H9 (cell line): ENCODE measurements around the gene SYNGR2. TPM values are rescaled to one million over a fixed set of nuclear protein-coding genes. Genes with fewer than 3 reads are reported as not detected.

ENCODE experiments used
- DNase-seq: peaks from one replicate; pipeline ENCODE4 v3.0.0-alpha.2; 2017
- H2AFZ ChIP-seq: one replicate; pipeline ENCODE4 v1.6.1; 2013; ENCODE audit warnings: mild to moderate bottlenecking, low read length, control low read depth, moderate library complexity
- H2AK5ac ChIP-seq: 2 replicates; pipeline ENCODE4 v1.6.1; 2013; ENCODE audit warnings: low read length, control low read depth, mixed read lengths; ENCODE audit not compliant: insufficient read length
- H2BK120ac ChIP-seq: one replicate; pipeline ENCODE4 v1.6.1; 2013; ENCODE audit warnings: low read depth, mild to moderate bottlenecking, low read length, control low read depth, inconsistent platforms; ENCODE audit not compliant: poor library complexity, severe bottlenecking
- H2BK12ac ChIP-seq: 2 replicates; pipeline ENCODE4 v1.6.1; 2013; ENCODE audit warnings: low read length, control low read depth, mixed read lengths, low read depth; ENCODE audit not compliant: insufficient read length
- H2BK15ac ChIP-seq: 2 replicates; pipeline ENCODE4 v1.6.1; 2013; ENCODE audit warnings: low read depth, low read length, control low read depth
- H2BK20ac ChIP-seq: one replicate; pipeline ENCODE4 v1.6.1; 2013; ENCODE audit warnings: low read depth, mild to moderate bottlenecking, low read length, control low read depth, inconsistent platforms; ENCODE audit not compliant: poor library complexity, severe bottlenecking
- H2BK5ac ChIP-seq: 2 replicates; pipeline ENCODE4 v1.6.1; 2013; ENCODE audit warnings: low read length, control low read depth, mixed read lengths; ENCODE audit not compliant: insufficient read length
- H3K14ac ChIP-seq: 2 replicates; pipeline ENCODE4 v1.6.1; 2013; ENCODE audit warnings: low read length, control low read depth; ENCODE audit not compliant: insufficient read depth
- H3K18ac ChIP-seq: 2 replicates; pipeline ENCODE4 v1.6.1; 2013; ENCODE audit warnings: low read depth, mild to moderate bottlenecking, mixed read lengths, low read length, control low read depth; ENCODE audit not compliant: insufficient read length
- H3K23ac ChIP-seq: 2 replicates; pipeline ENCODE4 v1.6.1; 2013; ENCODE audit warnings: low read length, control low read depth, mixed read lengths, low read depth; ENCODE audit not compliant: insufficient read length
- H3K23me2 ChIP-seq: 2 replicates; pipeline ENCODE4 v1.6.1; 2013; ENCODE audit warnings: low read depth, mild to moderate bottlenecking, mixed read lengths, low read length, control low read depth; ENCODE audit not compliant: insufficient read length, poor library complexity, severe bottlenecking
- H3K27ac ChIP-seq: 2 replicates; pipeline ENCODE4 v1.5.1; 2013; ENCODE audit warnings: low read length, control low read depth, mixed read lengths, low read depth; ENCODE audit not compliant: insufficient read length
- H3K27me3 ChIP-seq: 2 replicates; pipeline ENCODE4 v1.6.1; 2013; ENCODE audit warnings: low read length, control low read depth, inconsistent platforms; ENCODE audit not compliant: insufficient read depth
- H3K4ac ChIP-seq: 2 replicates; pipeline ENCODE4 v1.6.1; 2013; ENCODE audit warnings: low read depth, mild to moderate bottlenecking, control low read depth, inconsistent platforms, low read length, moderate library complexity
- H3K4me1 ChIP-seq: 2 replicates; pipeline ENCODE4 v1.6.1; 2013; ENCODE audit warnings: low read length, control low read depth, inconsistent platforms; ENCODE audit not compliant: insufficient read depth
- H3K4me2 ChIP-seq: 2 replicates; pipeline ENCODE4 v1.6.1; 2013; ENCODE audit warnings: low read length, control low read depth, mixed read lengths; ENCODE audit not compliant: insufficient read length, insufficient read depth
- H3K56ac ChIP-seq: 2 replicates; pipeline ENCODE4 v1.6.1; 2013; ENCODE audit warnings: low read depth, mild to moderate bottlenecking, mixed read lengths, low read length, control low read depth; ENCODE audit not compliant: insufficient read length
- H3K79me1 ChIP-seq: 2 replicates; pipeline ENCODE4 v1.6.1; 2013; ENCODE audit warnings: low read depth, mild to moderate bottlenecking, moderate library complexity, low read length, control low read depth, inconsistent platforms; ENCODE audit not compliant: insufficient read depth, poor library complexity, severe bottlenecking
- H3K79me2 ChIP-seq: 2 replicates; pipeline ENCODE4 v1.6.1; 2013; ENCODE audit warnings: low read length, control low read depth, inconsistent platforms; ENCODE audit not compliant: insufficient read depth
- H3K9ac ChIP-seq: 2 replicates; pipeline ENCODE4 v1.6.1; 2013; ENCODE audit warnings: low read length, control low read depth, mixed read lengths; ENCODE audit not compliant: insufficient read length; ENCODE audit errors: extremely low read depth
- H3K9me3 ChIP-seq: one replicate; pipeline ENCODE4 v1.6.1; 2013; ENCODE audit warnings: low read depth, low read length, inconsistent platforms; ENCODE audit not compliant: control insufficient read depth
- H3T11ph ChIP-seq: one replicate; pipeline ENCODE4 v1.6.1; 2013; ENCODE audit warnings: mild to moderate bottlenecking, low read length, control low read depth, inconsistent platforms
- H4K20me1 ChIP-seq: one replicate; pipeline ENCODE4 v1.6.1; 2013; ENCODE audit not compliant: control insufficient read depth, insufficient read length, insufficient read depth
- H4K5ac ChIP-seq: 2 replicates; pipeline ENCODE4 v1.6.1; 2013; ENCODE audit warnings: low read depth, mild to moderate bottlenecking, mixed read lengths, low read length, control low read depth; ENCODE audit not compliant: insufficient read length
- H4K8ac ChIP-seq: replicated peaks from 2 replicates; pipeline ENCODE4 v1.6.1; 2013; ENCODE audit warnings: low read length, control low read depth, mixed read lengths, low read depth; ENCODE audit not compliant: insufficient read length
- H4K91ac ChIP-seq: 2 replicates; pipeline ENCODE4 v1.6.1; 2013; ENCODE audit warnings: low read depth, mild to moderate bottlenecking, moderate library complexity, mixed read lengths, low read length, control low read depth; ENCODE audit not compliant: insufficient read length
- H3K27ac Mint-ChIP-seq, 3 experiments: 2 replicates in 2 of 3; 3 replicates in 1 of 3; pipeline ENCODE4 v1.8.0; 2020 to 2021; ENCODE audit warnings: mixed read lengths in 3 of 3, mild to moderate bottlenecking in 1 of 3, moderate library complexity in 1 of 3
- H3K27me3 Mint-ChIP-seq: 2 replicates; pipeline ENCODE4 v1.8.0; 2021; ENCODE audit warnings: low read depth, mild to moderate bottlenecking, moderate library complexity, mixed read lengths
- H3K36me3 Mint-ChIP-seq, 3 experiments: 2 replicates in 2 of 3; 3 replicates in 1 of 3; pipeline ENCODE4 v1.8.0; 2020 to 2021; ENCODE audit warnings: low read depth in 3 of 3, mixed read lengths in 3 of 3; ENCODE audit not compliant: insufficient read depth in 1 of 3
- H3K4me1 Mint-ChIP-seq, 2 experiments: 2 replicates each; pipeline ENCODE4 v1.8.0; 2020; ENCODE audit warnings: mixed read lengths in 2 of 2
- H3K4me3 Mint-ChIP-seq, 2 experiments: 2 replicates in 1 of 2; 3 replicates in 1 of 2; pipeline ENCODE4 v1.8.0; 2020 to 2021; ENCODE audit warnings: mild to moderate bottlenecking in 2 of 2, mixed read lengths in 2 of 2, moderate library complexity in 1 of 2
- H3K9me3 Mint-ChIP-seq, 2 experiments: 2 replicates in 1 of 2; 3 replicates in 1 of 2; pipeline ENCODE4 v1.8.0; 2020; ENCODE audit warnings: mild to moderate bottlenecking in 2 of 2, mixed read lengths in 2 of 2, moderate library complexity in 1 of 2
- CTCF ChIP-seq: fragments of 200-600 bp; sonication (generic); conservative IDR thresholded peaks from 3 replicates; pipeline ENCODE4 v1.8.0; 2021; ENCODE audit warnings: antibody characterized with exemption, mild to moderate bottlenecking
- WGBS: extraction: QIAGEN DNeasy Blood & Tissue Kit; methylation state at CpG from one replicate; pipeline ENCODE4 v1.1.7; 2013; ENCODE audit warnings: missing lambda C conversion rate, low lambda C conversion rate, mixed read lengths; ENCODE audit not compliant: insufficient read length; ENCODE audit errors: extremely low coverage; 5-methylcytosine and 5-hydroxymethylcytosine counted together
- total RNA-seq: library from RNA; stranded (reverse); gene quantifications from 2 replicates; pipeline ENCODE4 v1.2.1, GENCODE V29; 2021

SYNGR2 gene
- total RNA-seq, 1 experiment from 2014 or later, result 41.0 TPM

- Histone ChIP-seq H3K79me1 (no peaks in the 10 kb centered on the region), H2AK5ac (no peak within 1 kb of the TSS), H3K9ac (no peak within 1 kb of the TSS), H3K27ac (no peak within 1 kb of the TSS), H3K56ac (no peak within 1 kb of the TSS), H3K9me3 (no peaks in the 10 kb centered on the region), H3K4me1 (peaks cover 14% of the 10 kb centered on the region; the same call in 1 of the 2 replicates), H2BK20ac (no peak within 1 kb of the TSS), H3K79me2 (no peaks in the 10 kb centered on the region; the same call in 1 of the 2 replicates), H4K20me1 (no peaks in the 10 kb centered on the region), H3K27me3 (no peaks in the 10 kb centered on the region; the same call in 1 of the 2 replicates), H2BK5ac (no peak within 1 kb of the TSS), H4K8ac (no peak within 1 kb of the TSS), H4K5ac (no peak within 1 kb of the TSS), H2BK120ac (no peak within 1 kb of the TSS), H3K18ac (no peak within 1 kb of the TSS), H3K23me2 (peaks cover 19% of the 10 kb centered on the region), H4K91ac (no peak within 1 kb of the TSS), H2AFZ (no peak within 1 kb of the TSS), H3T11ph (no peak within 1 kb of the TSS), H3K4ac (no peak within 1 kb of the TSS), H2BK15ac (no peak within 1 kb of the TSS), H3K14ac (no peak within 1 kb of the TSS; the same call in 1 of the 2 replicates), H3K23ac (no peak within 1 kb of the TSS), H3K4me2 (peak within 1 kb of the TSS; percentile 36), H2BK12ac (no peak within 1 kb of the TSS)
- Mint-ChIP-seq H3K27ac (peak within 1 kb of the TSS in 1 of 3 experiments; percentile 75; a peak in 1 of 7 replicates), H3K4me3 (peak within 1 kb of the TSS; percentile 26 to 41; a peak in 3 of 5 replicates), H3K27me3 (peaks cover 21% of the 10 kb centered on the region), H3K9me3 (no peaks in the 10 kb centered on the region; a peak in 2 of 5 replicates), H3K4me1 (peaks cover 28 to 29% of the 10 kb centered on the region in 2 experiments), H3K36me3 (no peaks in the 10 kb centered on the region; a peak in 1 of 7 replicates)
- TF ChIP-seq CTCF, result no peak
- DNase-seq, result peak; percentile 67
- WGBS, result no CpG with 5 or more reads among the region's 10 CpGs
Observed at GRCh38 chr17:78130437-78131101, 37.8 kb upstream of the SYNGR2 start, which contains the start of gene TMC8. Gene TMC8, plus strand, starts transcription at chr17:78130771. Its CDS starts 818 bp downstream, at chr17:78131589.
